ENCODE measurements around the gene ANKMY2.
"Not testable (repeated sequence)": the region's sequence is repeated elsewhere in the genome, so short reads cannot be mapped to it uniquely, and the experiment has no call there.

Gene ANKMY2

DNA sequence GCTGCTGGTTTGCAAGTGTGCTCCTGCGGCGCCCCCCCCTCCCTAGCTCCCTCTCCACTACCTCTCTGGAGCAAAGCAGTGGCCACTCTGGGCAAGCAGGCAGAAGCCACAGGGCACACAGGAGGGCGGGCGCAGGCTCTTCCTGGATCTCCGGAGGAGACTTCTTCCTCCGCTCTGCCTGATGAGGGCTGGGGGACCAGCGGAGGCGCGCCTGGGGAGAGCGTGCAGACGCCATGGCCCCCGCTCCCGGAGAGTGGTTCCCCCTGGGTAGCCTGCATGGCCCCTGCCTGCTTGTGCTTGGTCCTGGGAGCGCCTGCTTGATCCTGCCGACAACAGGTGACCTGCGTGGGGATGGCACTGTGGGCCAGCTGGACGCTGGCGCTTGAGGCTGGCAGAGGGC lies 29.0 kb downstream of the ANKMY2 start:
- DNase-seq: no peak

DNA sequence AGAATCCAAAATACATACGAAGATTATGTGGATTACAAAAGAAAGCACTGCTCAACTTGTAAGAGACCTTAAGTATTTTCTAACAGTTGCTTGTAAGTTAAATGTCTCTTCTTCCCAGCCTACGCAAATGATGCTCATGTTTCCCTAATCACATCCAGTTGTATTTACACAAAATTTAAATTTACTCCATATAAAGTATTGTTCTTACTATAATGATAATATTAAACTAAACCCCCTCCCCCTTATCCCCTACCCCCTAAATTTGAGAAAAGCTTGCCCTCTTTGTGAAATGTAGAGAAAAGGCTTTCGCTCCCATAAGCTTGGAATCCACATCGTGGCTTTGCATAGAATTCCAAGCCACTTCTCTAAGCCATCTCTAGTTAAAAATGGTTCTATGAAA lies 29.4 kb downstream of the ANKMY2 start:
- no peak for DNase-seq

DNA sequence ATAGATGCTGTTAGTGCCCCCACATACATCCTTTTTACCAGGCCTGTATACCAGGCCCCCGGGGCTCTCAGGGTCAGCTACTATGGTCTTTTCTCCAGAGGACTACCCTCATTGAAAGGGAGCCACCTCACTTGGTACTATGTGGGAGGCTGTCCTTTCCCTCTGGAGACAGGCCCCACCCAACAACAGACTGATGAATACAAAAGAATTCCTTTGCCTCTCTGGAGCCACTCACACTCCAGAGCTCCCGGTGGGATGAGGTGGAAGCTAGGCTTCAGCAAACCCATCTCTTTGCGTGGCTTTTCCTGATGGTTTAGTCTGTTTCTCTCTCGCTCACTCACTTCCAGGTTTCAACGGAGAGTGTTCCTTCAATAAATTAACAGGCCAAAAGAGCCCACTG lies 30.3 kb downstream of the ANKMY2 start:
- DNase-seq: no peak

DNA sequence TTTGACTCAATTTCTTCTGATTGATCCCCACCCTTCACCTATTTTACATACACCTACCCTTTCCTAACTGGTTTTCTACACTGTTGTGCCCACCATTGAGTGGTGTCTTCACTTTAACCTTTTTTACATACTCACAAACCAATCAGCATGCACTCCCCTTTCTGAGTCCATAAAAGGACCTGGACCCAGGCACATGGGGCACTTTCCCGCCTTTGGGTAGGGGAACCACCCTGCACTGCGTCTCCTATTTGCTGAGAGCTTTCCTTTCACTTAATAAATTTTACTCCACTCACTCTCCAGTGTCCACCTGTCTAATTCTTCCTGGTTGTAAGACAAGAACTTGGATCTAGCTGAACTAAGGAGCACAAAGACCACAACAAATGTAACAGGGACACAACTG lies 33.8 kb downstream of the ANKMY2 start:
- DNase-seq: no peak

DNA sequence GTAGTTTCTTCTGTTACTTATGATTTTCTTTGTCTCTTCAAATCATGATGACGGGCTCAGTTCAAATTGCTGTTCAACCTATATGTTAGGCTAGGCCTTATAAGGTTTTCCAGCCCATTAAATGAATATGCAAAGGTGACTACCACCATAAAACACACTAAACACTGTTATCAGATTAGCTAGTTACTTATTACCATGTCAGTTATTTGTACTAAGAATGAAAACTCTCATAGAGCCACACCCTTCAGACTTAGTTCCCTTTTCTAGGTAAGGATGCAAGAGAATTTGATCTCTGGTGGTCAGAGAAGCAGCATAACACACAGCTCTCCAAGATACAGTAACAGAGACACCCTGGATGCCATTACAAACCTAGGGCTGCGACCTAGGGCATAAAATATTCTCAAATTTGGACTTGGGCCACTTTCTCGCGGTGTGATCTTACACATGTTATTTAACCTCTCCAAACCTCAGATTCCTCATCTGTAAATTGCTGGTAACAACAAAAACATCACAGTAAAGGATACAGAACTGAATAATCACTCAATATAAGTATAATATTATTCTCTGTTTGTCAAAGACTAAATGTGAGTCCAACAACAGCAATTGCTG lies 35.6 kb downstream of the ANKMY2 start:
- no peak for DNase-seq

- DNase-seq: no peak
Observed at GRCh38 chr7:16606704-16607103, 38.9 kb downstream of the ANKMY2 start.

DNA sequence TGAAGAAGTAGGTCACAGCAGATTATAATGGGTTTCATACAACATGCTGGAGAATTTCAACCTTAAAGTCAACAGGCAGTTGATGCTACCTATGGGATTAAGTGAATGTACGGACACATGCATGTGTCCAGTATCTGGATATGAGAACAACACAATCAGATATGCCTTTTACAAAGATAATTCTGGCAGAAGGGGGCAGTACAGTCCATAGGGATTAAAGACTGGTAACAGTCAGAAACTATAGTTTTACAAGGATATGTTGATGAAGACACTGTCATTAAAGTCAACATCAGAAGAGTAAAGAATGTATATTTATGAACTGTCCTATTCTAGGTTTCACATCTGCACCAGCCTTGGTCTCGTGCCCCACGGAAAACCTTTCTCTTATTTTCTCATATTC lies 41.5 kb downstream of the ANKMY2 start:
- DNase-seq: no peak

DNA sequence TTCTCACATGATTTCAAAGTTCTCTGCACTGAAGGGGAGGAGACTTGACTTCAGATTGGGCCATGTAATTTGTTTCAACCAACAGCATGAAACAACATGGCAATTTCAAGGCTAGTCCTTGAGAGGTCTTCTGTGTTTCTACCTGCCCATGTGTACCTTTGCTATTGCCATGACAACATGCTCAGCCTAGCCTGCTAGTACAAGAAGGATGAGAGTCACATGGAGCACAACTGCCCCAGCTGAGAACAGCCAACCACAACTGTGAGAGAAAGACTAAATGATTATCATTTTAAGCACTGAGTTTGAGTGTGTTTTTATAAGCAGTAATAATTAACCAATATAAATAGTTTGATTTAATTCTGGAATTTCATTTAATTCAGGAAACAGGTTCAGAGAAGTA lies 41.9 kb downstream of the ANKMY2 start:
- no peak for DNase-seq

DNA sequence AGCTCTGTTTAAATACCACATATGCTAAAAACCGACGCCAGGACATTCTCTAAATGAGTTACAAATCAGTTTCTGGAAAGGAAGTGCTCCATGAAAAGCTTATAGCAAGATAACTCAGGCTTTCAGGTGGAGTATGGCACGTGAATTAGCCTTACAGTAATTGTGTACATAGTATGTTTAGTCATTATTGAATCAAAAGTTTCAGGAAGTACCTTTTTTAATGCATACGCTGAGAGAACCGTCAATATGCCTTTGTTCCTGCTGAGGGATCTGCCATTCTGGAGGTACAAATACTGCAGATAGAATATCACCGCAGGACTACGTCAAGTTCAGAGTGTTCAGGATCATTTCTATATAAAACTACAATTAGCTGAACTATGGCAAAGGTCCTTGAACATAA lies 45.7 kb downstream of the ANKMY2 start:
- DNase-seq: no peak

GRCh38 chr7:16598015-16598414 lies 47.5 kb downstream of the ANKMY2 start:
- no peak for DNase-seq

- DNase-seq: not testable (repeated sequence)
Observed at GRCh38 chr7:16595596-16595995, 50.0 kb downstream of the ANKMY2 start.

GRCh38 chr7:16594676-16595075 lies 50.9 kb downstream of the ANKMY2 start:
- DNase-seq: no peak

GRCh38 chr7:16594061-16594460 lies 51.5 kb downstream of the ANKMY2 start:
- DNase-seq: no peak

- DNase-seq: no peak
Observed at GRCh38 chr7:16592395-16592794, 53.2 kb downstream of the ANKMY2 start.

GRCh38 chr7:16590424-16590823 lies 55.1 kb downstream of the ANKMY2 start:
- DNase-seq: no peak

- no peak for DNase-seq
Observed at GRCh38 chr7:16589881-16590280, 55.7 kb downstream of the ANKMY2 start.

GRCh38 chr7:16587790-16588189 lies 57.8 kb downstream of the ANKMY2 start:
- DNase-seq: no peak

GRCh38 chr7:16587129-16587528 lies 58.4 kb downstream of the ANKMY2 start:
- DNase-seq: no peak

- DNase-seq: no peak
Observed at GRCh38 chr7:16586081-16586874, 59.3 kb downstream of the ANKMY2 start.

GRCh38 chr7:16585540-16585939 lies 60.0 kb downstream of the ANKMY2 start:
- DNase-seq: no peak

GRCh38 chr7:16583834-16584233 lies 61.7 kb downstream of the ANKMY2 start:
- no peak for DNase-seq

GRCh38 chr7:16581286-16581685 lies 64.3 kb downstream of the ANKMY2 start:
- DNase-seq: no peak

GRCh38 chr7:16579216-16579615 lies 66.3 kb downstream of the ANKMY2 start:
- no peak for DNase-seq

DNA sequence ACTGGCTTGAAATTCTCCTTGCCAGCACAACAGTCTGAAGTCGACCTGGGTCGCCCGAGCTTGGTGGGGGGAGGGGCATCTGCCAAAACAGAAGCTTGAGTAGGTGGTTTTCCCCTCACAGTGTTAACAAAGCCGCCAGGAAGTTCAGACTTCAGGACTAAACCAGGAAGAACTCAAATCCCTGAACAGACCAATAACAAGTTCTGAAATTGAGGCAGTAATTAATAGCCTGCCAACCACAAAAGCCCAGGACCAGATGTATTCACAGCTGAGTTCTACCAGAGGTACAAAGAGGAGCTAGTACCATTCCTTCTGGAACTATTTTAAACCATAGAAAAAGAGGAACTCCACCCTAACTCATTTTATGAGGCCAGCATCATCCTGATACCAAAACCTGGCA lies 73.6 kb downstream of the ANKMY2 start:
- DNase-seq: no peak

- peak in 1 of 2 donors; percentile 82 for DNase-seq
Observed at GRCh38 chr7:16564909-16565426, 80.6 kb downstream of the ANKMY2 start.
